Stomach (tissue), 9 donors: ENCODE results near the gene GSTCD. TPM values are rescaled to one million over a fixed set of nuclear protein-coding genes. Genes with fewer than 3 reads are reported as not detected.

ENCODE experiments used
- DNase-seq, 2 donors: peaks; one replicate each; pipeline versions ENCODE4 v3.0.0 to v3.0.0-alpha.2; 2013 to 2019
- H3K27ac ChIP-seq, 5 donors: fragments of 200-600 bp in 4 of 5; sonication (generic) in 4 of 5; one replicate each; pipeline ENCODE4 v1.5.1; 2013 to 2019; ENCODE audit warnings: mild to moderate bottlenecking in 1 of 5, moderate library complexity in 1 of 5
- H3K27me3 ChIP-seq, 3 donors: fragments of 200-600 bp; sonication (generic); one replicate each; pipeline ENCODE4 v1.5.1; 2017 to 2019; ENCODE audit warnings: mixed run types in 1 of 3
- H3K36me3 ChIP-seq, 4 donors: fragments of 200-600 bp; sonication (generic); 1 replicate in 3 of 4; 2 replicates in 1 of 4; pipeline ENCODE4 v1.5.1; 2016 to 2019
- H3K4me1 ChIP-seq, 4 donors: fragments of 200-600 bp; sonication (generic); one replicate each; pipeline ENCODE4 v1.5.1; 2016 to 2019
- H3K4me3 ChIP-seq, 4 donors: fragments of 200-600 bp; sonication (generic) in 3 of 4; one replicate each; pipeline ENCODE4 v1.5.1; 2016 to 2019; ENCODE audit warnings: mild to moderate bottlenecking in 1 of 4
- H3K9me3 ChIP-seq, 4 donors: fragments of 200-600 bp; sonication (generic); one replicate each; pipeline ENCODE4 v1.5.1; 2016 to 2019
- CTCF ChIP-seq, 7 experiments: fragments of 450-650 bp in 4 of 7; fragments of 200-600 bp in 3 of 7; sonication (generic) in 3 of 7; IDR thresholded peaks; one replicate each; pipeline ENCODE4 v1.5.1; 2016 to 2019; ENCODE audit warnings: antibody characterized with exemption in 7 of 7, control low read depth in 2 of 7, mild to moderate bottlenecking in 1 of 7
- EP300 ChIP-seq: sonication (generic); formaldehyde crosslinking; IDR thresholded peaks from one replicate; pipeline ENCODE4 v1.6.1; 2017; ENCODE audit warnings: antibody characterized with exemption
- POLR2A ChIP-seq, 4 donors: fragments of 450-650 bp; IDR thresholded peaks; one replicate each; pipeline ENCODE4 v1.6.1; 2016; ENCODE audit warnings: antibody characterized with exemption in 4 of 4, control low read depth in 2 of 4, mild to moderate bottlenecking in 1 of 4, moderate library complexity in 1 of 4
- POLR2AphosphoS5 ChIP-seq, 3 donors: sonication (generic); formaldehyde crosslinking; IDR thresholded peaks; one replicate each; pipeline ENCODE4 v1.6.1; 2016; ENCODE audit warnings: antibody characterized with exemption in 3 of 3
- WGBS, 5 donors: extraction: QIAGEN DNeasy Blood & Tissue Kit in 3 of 5; methylation state at CpG; one replicate each; pipeline versions ENCODE4 v1.1.5 to v1.1.7; 2013 to 2018; 5-methylcytosine and 5-hydroxymethylcytosine counted together
- intact Hi-C: fragments of 100-400 bp; cut with DNase I; formaldehyde crosslinking; loops from one replicate; pipeline ENCODE4 v1.15.1; 2023; ENCODE audit warnings: low total_unique reads
- polyA plus RNA-seq, 3 donors: library from polyadenylated mRNA; stranded (reverse); fragments of 200-250 nt; gene quantifications; one replicate each; pipeline ENCODE4 v1.2.3, GENCODE V29; 2013
- total RNA-seq, 5 donors: library from RNA; depleted of rRNA; stranded (reverse); fragments of >200 nt; gene quantifications; one replicate each; pipeline versions ENCODE4 v1.1.0 to v1.2.3, GENCODE V29; 2014 to 2016
- donor health status: healthy with polysubstance abuse.
- donor health status: Bipolar disorder and iron deficiency.
- donor health status: healthy.

Gene GSTCD
- total and polyA plus RNA-seq, 8 donors, result 1.6 to 129 (median 8.1) TPM

GRCh38 chr4:105748222-105748621, 39.6 kb downstream of the GSTCD start:
- no peak overlapping the region for H3K4me3 ChIP-seq
- no peak for DNase-seq
- 91 to 96% (median 96%) methylated on average over 3 of the region's 3 CpGs for WGBS, 5 donors
- H3K36me3 ChIP-seq, result peaks cover 0 to 9% (median 4%) of the 10 kb centered on the region in 4 donors
- H3K4me1 ChIP-seq, result no peaks in the 10 kb centered on the region
- no peaks in the 10 kb centered on the region for H3K27me3 ChIP-seq
- TF ChIP-seq EP300 (no peak), POLR2A (IDR thresholded peaks at IDR 0.05) (no peak), POLR2AphosphoS5 (IDR thresholded peaks at IDR 0.05) (no peak), CTCF (IDR thresholded peaks at IDR 0.05) (no peak)
- intact Hi-C loops, result no loop called here
- no peak overlapping the region for H3K27ac ChIP-seq
- H3K9me3 ChIP-seq, result no peaks in the 10 kb centered on the region

- Histone ChIP-seq H3K4me3 (no peak overlapping the region), H3K36me3 (peaks cover 0 to 9% (median 3%) of the 10 kb centered on the region in 4 donors), H3K4me1 (no peaks in the 10 kb centered on the region), H3K27me3 (no peaks in the 10 kb centered on the region), H3K27ac (no peak overlapping the region), H3K9me3 (no peaks in the 10 kb centered on the region)
- no peak for DNase-seq
- no peak for TF ChIP-seq POLR2AphosphoS5 (IDR thresholded peaks at IDR 0.05)
- TF ChIP-seq POLR2A (IDR thresholded peaks at IDR 0.05), result no peak
- TF ChIP-seq CTCF (IDR thresholded peaks at IDR 0.05), result no peak
- no peak for TF ChIP-seq EP300
- WGBS, 5 donors, result 41 to 61% (median 47%) methylated on average over 2 of the region's 2 CpGs
- intact Hi-C loops, result no loop called here
Observed at GRCh38 chr4:105751718-105752299, 43.2 kb downstream of the GSTCD start.

GRCh38 chr4:105753361-105753760, 44.8 kb downstream of the GSTCD start:
- Histone ChIP-seq H3K4me1 (no peaks in the 10 kb centered on the region), H3K27ac (no peak overlapping the region), H3K9me3 (no peaks in the 10 kb centered on the region), H3K36me3 (no peaks in the 10 kb centered on the region), H3K4me3 (no peak overlapping the region), H3K27me3 (no peaks in the 10 kb centered on the region)
- DNase-seq, result no peak
- TF ChIP-seq POLR2A (IDR thresholded peaks at IDR 0.05) (no peak), CTCF (IDR thresholded peaks at IDR 0.05) (no peak), EP300 (no peak), POLR2AphosphoS5 (IDR thresholded peaks at IDR 0.05) (no peak)
- intact Hi-C loops, result no loop called here
- whole genome bisulfite sequencing, 5 donors, result 77 to 88% (median 86%) methylated on average over 1 of the region's 1 CpG

GRCh38 chr4:105755375-105755774, 46.8 kb downstream of the GSTCD start:
- H3K9me3 ChIP-seq, result no peaks in the 10 kb centered on the region
- peaks cover 0 to 6% (median 2%) of the 10 kb centered on the region in 4 donors for H3K4me1 ChIP-seq
- intact Hi-C loops, result no loop called here
- no peak for DNase-seq
- H3K27me3 ChIP-seq, result no peaks in the 10 kb centered on the region
- TF ChIP-seq POLR2AphosphoS5 (IDR thresholded peaks at IDR 0.05), result no peak
- no peak for TF ChIP-seq EP300
- no peak for TF ChIP-seq CTCF (IDR thresholded peaks at IDR 0.05)
- no peak for TF ChIP-seq POLR2A (IDR thresholded peaks at IDR 0.05)
- no peak overlapping the region for H3K4me3 ChIP-seq
- no peaks in the 10 kb centered on the region for H3K36me3 ChIP-seq
- H3K27ac ChIP-seq, result no peak overlapping the region
